CD4-positive, alpha-beta T cell (primary cell): Measurements from ENCODE around the gene ABCC8. TPM values are rescaled to one million over a fixed set of nuclear protein-coding genes. Genes with fewer than 3 reads are reported as not detected.

Experiments used
- ATAC-seq: fragments of 200-7000 bp; cut with Tn5 transposase; one replicate; pipeline ENCODE4 v1.10.0; 2022; ENCODE audit warnings: mild to moderate bottlenecking; ENCODE audit not compliant: poor library complexity
- CTCF ChIA-PET: fragments of 350-600 bp; sonication (Branson Sonifier 250); formaldehyde crosslinking; loops from one replicate; lab custom pipeline; 2021; ENCODE audit warnings: antibody characterized with exemption, inconsistent platforms; lab: Charles Lee
- POLR2A ChIA-PET: fragments of 350-600 bp; sonication (Branson Sonifier 250); formaldehyde crosslinking; loops from one replicate; lab custom pipeline; 2021; ENCODE audit warnings: antibody characterized with exemption, inconsistent platforms; lab: Charles Lee
- DNase-seq, 14 experiments: peaks; one replicate each; pipeline ENCODE4 v3.0.0-alpha.2; 2013 to 2020; ENCODE audit warnings: mixed read lengths in 2 of 14
- H3K27ac ChIP-seq, 2 donors: one replicate each; pipeline versions ENCODE4 v1.5.1 to v1.7.0; 2013; ENCODE audit warnings: low read length in 2 of 2, low read depth in 1 of 2, mild to moderate bottlenecking in 1 of 2
- H3K27me3 ChIP-seq, 2 experiments: 1 replicate in 1 of 2; 2 replicates in 1 of 2; pipeline versions ENCODE4 v1.6.1 to v1.7.0; 2013; ENCODE audit warnings: low read length in 2 of 2, control low read depth in 1 of 2, mild to moderate bottlenecking in 1 of 2, moderate library complexity in 1 of 2; ENCODE audit not compliant: insufficient read depth in 2 of 2, control insufficient read depth in 1 of 2
- H3K36me3 ChIP-seq: one replicate; pipeline ENCODE4 v1.6.1; 2013; ENCODE audit warnings: low read length, control low read depth; ENCODE audit not compliant: insufficient read depth
- H3K4me1 ChIP-seq: one replicate; pipeline ENCODE4 v1.6.1; 2013; ENCODE audit warnings: low read length, control low read depth; ENCODE audit not compliant: insufficient read depth
- H3K4me3 ChIP-seq: one replicate; pipeline ENCODE4 v1.5.1; 2013; ENCODE audit warnings: mild to moderate bottlenecking, low read length, moderate library complexity
- H3K9me3 ChIP-seq, 2 experiments: 1 replicate in 1 of 2; 2 replicates in 1 of 2; pipeline versions ENCODE4 v1.6.1 to v1.7.0; 2013; ENCODE audit warnings: low read length in 2 of 2, mild to moderate bottlenecking in 2 of 2, control low read depth in 1 of 2, moderate library complexity in 1 of 2; ENCODE audit not compliant: control insufficient read depth in 1 of 2, insufficient read depth in 1 of 2
- H3K27ac Mint-ChIP-seq: one replicate; pipeline ENCODE4 v1.8.0; 2020; ENCODE audit warnings: mixed read lengths
- H3K27me3 Mint-ChIP-seq: one replicate; pipeline ENCODE4 v1.8.0; 2021; ENCODE audit warnings: mixed read lengths
- H3K36me3 Mint-ChIP-seq: one replicate; pipeline ENCODE4 v1.8.0; 2021; ENCODE audit warnings: low read depth, mixed read lengths
- H3K4me1 Mint-ChIP-seq: one replicate; pipeline ENCODE4 v1.8.0; 2021; ENCODE audit warnings: low read depth, mixed read lengths
- H3K4me3 Mint-ChIP-seq: one replicate; pipeline ENCODE4 v1.8.0; 2020; ENCODE audit warnings: mild to moderate bottlenecking, mixed read lengths
- H3K9me3 Mint-ChIP-seq: one replicate; pipeline ENCODE4 v1.8.0; 2020; ENCODE audit warnings: mixed read lengths
- CTCF ChIP-seq: fragments of 200-600 bp; IDR thresholded peaks from one replicate; pipeline ENCODE4 v1.8.0; 2022; ENCODE audit warnings: antibody characterized with exemption, mild to moderate bottlenecking
- intact Hi-C, 2 experiments: fragments of 100-400 bp; cut with DNase I in 1 of 2; cut with micrococcal nuclease in 1 of 2; formaldehyde crosslinking; loops; one replicate each; pipeline versions ENCODE4 v1.15.1 to v1.9.0; 2023 to 2025; cut with DNase I, micrococcal nuclease
- total RNA-seq, 174 experiments: library from RNA in 2 of 174; stranded (reverse) in 2 of 174; gene quantifications; one replicate each; pipeline ENCODE4 v1.2.3 and lab custom pipeline; 2021 to 2026

The ABCC8 gene
- total RNA-seq, 2 experiments from 2014 or later: not detected

GRCh38 chr11:17460406-17460805 is 16.2 kb downstream of the ABCC8 start:
- no peaks in the 10 kb centered on the region for H3K36me3 Mint-ChIP-seq
- Histone ChIP-seq H3K4me3 (no peak overlapping the region), H3K27ac (no peak overlapping the region), H3K36me3 (no peaks in the 10 kb centered on the region), H3K4me1 (no peaks in the 10 kb centered on the region), H3K9me3 (no peaks in the 10 kb centered on the region), H3K27me3 (no peaks in the 10 kb centered on the region)
- ChIA-PET CTCF (no interaction called here), POLR2A (no interaction called here)
- H3K9me3 Mint-ChIP-seq: no peaks in the 10 kb centered on the region
- H3K4me3 Mint-ChIP-seq: no peak overlapping the region
- DNase-seq: no peak
- no peaks in the 10 kb centered on the region for H3K27me3 Mint-ChIP-seq
- no peak for TF ChIP-seq CTCF
- ATAC-seq: no peak
- no peak overlapping the region for H3K27ac Mint-ChIP-seq
- intact Hi-C loops: no loop called here
- no peaks in the 10 kb centered on the region for H3K4me1 Mint-ChIP-seq

- Mint-ChIP-seq H3K36me3 (no peaks in the 10 kb centered on the region), H3K4me1 (no peaks in the 10 kb centered on the region), H3K27ac (no peak overlapping the region), H3K4me3 (no peak overlapping the region), H3K27me3 (no peaks in the 10 kb centered on the region), H3K9me3 (no peaks in the 10 kb centered on the region)
- no peaks in the 10 kb centered on the region for H3K4me1 ChIP-seq
- DNase-seq: no peak
- intact Hi-C loops: no loop called here
- ChIA-PET POLR2A (no interaction called here), CTCF (no interaction called here)
- H3K27ac ChIP-seq: no peak overlapping the region
- H3K4me3 ChIP-seq: no peak overlapping the region
- no peaks in the 10 kb centered on the region for H3K9me3 ChIP-seq
- TF ChIP-seq CTCF: no peak
- H3K27me3 ChIP-seq: no peaks in the 10 kb centered on the region
- ATAC-seq: no peak
- no peaks in the 10 kb centered on the region for H3K36me3 ChIP-seq
These were observed 17.3 kb downstream of the ABCC8 start for GRCh38 chr11:17459236-17459896.

GRCh38 chr11:17458268-17458667 is 18.4 kb downstream of the ABCC8 start:
- ChIA-PET POLR2A (no interaction called here), CTCF (no interaction called here)
- Histone ChIP-seq H3K9me3 (no peaks in the 10 kb centered on the region), H3K4me1 (no peaks in the 10 kb centered on the region), H3K27me3 (no peaks in the 10 kb centered on the region), H3K36me3 (no peaks in the 10 kb centered on the region), H3K27ac (no peak overlapping the region), H3K4me3 (no peak overlapping the region)
- DNase-seq (no peak), ATAC-seq (no peak)
- no peak overlapping the region for H3K4me3 Mint-ChIP-seq
- no peaks in the 10 kb centered on the region for H3K36me3 Mint-ChIP-seq
- no peaks in the 10 kb centered on the region for H3K4me1 Mint-ChIP-seq
- no peak for TF ChIP-seq CTCF
- no peak overlapping the region for H3K27ac Mint-ChIP-seq
- no peaks in the 10 kb centered on the region for H3K9me3 Mint-ChIP-seq
- H3K27me3 Mint-ChIP-seq: no peaks in the 10 kb centered on the region
- intact Hi-C loops: no loop called here
